ENCODE data around the gene HADHA. TPM values are rescaled to one million over a fixed set of nuclear protein-coding genes. Genes with fewer than 3 reads are reported as not detected.

HADHA gene
- total and polyA plus RNA-seq, 5 experiments from 2014 or later, result 98.9 to 147 (median 107) TPM

GRCh38 chr2:26203906-26204305 lies 40.5 kb downstream of the HADHA start:
- Mint-ChIP-seq H3K27ac (peak overlapping the region in 1 of 10 donors; percentile 28), H3K9me3 (no peaks in the 10 kb centered on the region), H3K27me3 (no peaks in the 10 kb centered on the region), H3K4me3 (no peak overlapping the region), H3K4me1 (no peaks in the 10 kb centered on the region), H3K36me3 (peaks cover 5 to 88% (median 15%) of the 10 kb centered on the region in 3 donors)
- DNase-seq (no peak), ATAC-seq (no peak)
- POLR2A ChIA-PET, result no interaction called here

- no peak overlapping the region for H3K4me3 Mint-ChIP-seq
- no peaks in the 10 kb centered on the region for H3K27me3 Mint-ChIP-seq
- H3K9me3 Mint-ChIP-seq, result no peaks in the 10 kb centered on the region
- H3K27ac Mint-ChIP-seq, result peak overlapping the region in 1 of 10 donors; percentile 66
- ATAC-seq (no peak), DNase-seq (no peak)
- H3K4me1 Mint-ChIP-seq, result no peaks in the 10 kb centered on the region
- POLR2A ChIA-PET, result no interaction called here
- peaks cover 5 to 85% (median 12%) of the 10 kb centered on the region in 3 donors for H3K36me3 Mint-ChIP-seq
Observed at GRCh38 chr2:26202981-26203490, 41.4 kb downstream of the HADHA start.

- ATAC-seq (no peak), DNase-seq (no peak)
- POLR2A ChIA-PET, result interaction anchor here (1.4 kb wide), 1 partner anchor 13 kb away, joined by 3 read pairs; no protein-coding TSS in a partner anchor
- no peaks in the 10 kb centered on the region for H3K9me3 Mint-ChIP-seq
- no peak overlapping the region for H3K4me3 Mint-ChIP-seq
- H3K27me3 Mint-ChIP-seq, result no peaks in the 10 kb centered on the region
- peak overlapping the region in 3 of 10 donors; percentile 15 to 82 (median 24) for H3K27ac Mint-ChIP-seq
- peaks cover 0 to 9% (median 1%) of the 10 kb centered on the region in 4 donors for H3K4me1 Mint-ChIP-seq
- peaks cover 5 to 94% (median 17%) of the 10 kb centered on the region in 3 donors for H3K36me3 Mint-ChIP-seq
Observed at GRCh38 chr2:26197516-26197915, 46.9 kb downstream of the HADHA start.

DNA sequence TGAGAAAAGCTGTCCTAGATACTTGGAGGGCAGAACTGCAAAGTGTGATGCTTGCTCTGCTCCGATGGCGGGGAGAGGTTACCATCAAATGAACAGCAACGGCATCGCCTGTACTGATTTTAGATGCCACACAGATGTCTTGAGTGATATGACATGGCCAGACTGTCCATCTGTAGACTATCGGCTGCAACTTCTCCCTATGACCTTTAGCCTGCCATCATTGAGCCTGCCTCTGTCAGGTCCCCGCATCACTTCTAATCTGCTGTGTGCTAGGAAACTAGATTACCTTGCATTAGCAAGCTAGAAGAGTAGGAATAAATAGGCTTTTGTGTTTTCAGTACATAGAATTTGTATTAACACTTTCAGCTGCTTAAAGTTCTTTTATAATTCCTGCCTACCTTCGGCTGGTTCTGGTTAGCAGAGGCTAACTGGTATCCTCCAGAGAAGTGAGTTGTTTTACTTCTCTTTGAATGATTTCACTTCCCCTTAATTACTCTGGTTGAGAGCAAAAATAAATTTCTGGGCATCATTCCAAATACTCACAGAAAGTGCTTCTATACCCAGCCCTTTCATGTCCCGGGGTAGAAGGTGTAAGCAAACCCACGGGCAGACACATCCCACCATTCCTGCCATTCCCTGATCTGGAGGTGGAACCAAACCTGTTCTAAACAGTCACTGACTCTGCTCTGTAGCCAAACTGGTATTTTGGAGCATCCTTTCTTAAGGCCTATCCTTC lies 47.6 kb downstream of the HADHA start:
- Mint-ChIP-seq H3K4me3 (no peak overlapping the region), H3K36me3 (peaks cover 5 to 94% (median 14%) of the 10 kb centered on the region in 3 donors), H3K9me3 (no peaks in the 10 kb centered on the region), H3K4me1 (peaks cover 0 to 9% (median 1%) of the 10 kb centered on the region in 4 donors), H3K27me3 (no peaks in the 10 kb centered on the region), H3K27ac (peak overlapping the region in 4 of 10 donors; percentile 15 to 82 (median 55))
- POLR2A ChIA-PET, result interaction anchor here (1.4 kb wide), 1 partner anchor 12 kb away, joined by 3 read pairs; no protein-coding TSS in a partner anchor
- DNase-seq (no peak), ATAC-seq (no peak)

- Mint-ChIP-seq H3K27me3 (no peaks in the 10 kb centered on the region), H3K4me3 (no peak overlapping the region), H3K9me3 (no peaks in the 10 kb centered on the region), H3K36me3 (peaks cover 0 to 94% (median 7%) of the 10 kb centered on the region in 3 donors), H3K4me1 (peaks cover 0 to 9% (median 1%) of the 10 kb centered on the region in 4 donors), H3K27ac (peak overlapping the region in 7 of 10 donors; percentile 19 to 79 (median 33))
- ATAC-seq, result no peak
- DNase-seq, result no peak
- POLR2A ChIA-PET, result interaction anchor here (1.0 kb wide), 1 partner anchor 11 kb away, joined by 4 read pairs; no protein-coding TSS in a partner anchor
Observed at GRCh38 chr2:26195040-26195984, 49.1 kb downstream of the HADHA start.

- no peak for DNase-seq
- ATAC-seq, result no peak
- H3K27ac Mint-ChIP-seq, result peak overlapping the region in 2 of 10 donors; percentile 22 to 85
- H3K4me1 Mint-ChIP-seq, result peaks cover 0 to 9% (median 3%) of the 10 kb centered on the region in 4 donors
- H3K9me3 Mint-ChIP-seq, result no peaks in the 10 kb centered on the region
- H3K27me3 Mint-ChIP-seq, result no peaks in the 10 kb centered on the region
- POLR2A ChIA-PET, result no interaction called here
- H3K36me3 Mint-ChIP-seq, result peaks cover 0 to 82% (median 5%) of the 10 kb centered on the region in 3 donors
- H3K4me3 Mint-ChIP-seq, result no peak overlapping the region
Observed at GRCh38 chr2:26193578-26194231, 50.7 kb downstream of the HADHA start.

DNA sequence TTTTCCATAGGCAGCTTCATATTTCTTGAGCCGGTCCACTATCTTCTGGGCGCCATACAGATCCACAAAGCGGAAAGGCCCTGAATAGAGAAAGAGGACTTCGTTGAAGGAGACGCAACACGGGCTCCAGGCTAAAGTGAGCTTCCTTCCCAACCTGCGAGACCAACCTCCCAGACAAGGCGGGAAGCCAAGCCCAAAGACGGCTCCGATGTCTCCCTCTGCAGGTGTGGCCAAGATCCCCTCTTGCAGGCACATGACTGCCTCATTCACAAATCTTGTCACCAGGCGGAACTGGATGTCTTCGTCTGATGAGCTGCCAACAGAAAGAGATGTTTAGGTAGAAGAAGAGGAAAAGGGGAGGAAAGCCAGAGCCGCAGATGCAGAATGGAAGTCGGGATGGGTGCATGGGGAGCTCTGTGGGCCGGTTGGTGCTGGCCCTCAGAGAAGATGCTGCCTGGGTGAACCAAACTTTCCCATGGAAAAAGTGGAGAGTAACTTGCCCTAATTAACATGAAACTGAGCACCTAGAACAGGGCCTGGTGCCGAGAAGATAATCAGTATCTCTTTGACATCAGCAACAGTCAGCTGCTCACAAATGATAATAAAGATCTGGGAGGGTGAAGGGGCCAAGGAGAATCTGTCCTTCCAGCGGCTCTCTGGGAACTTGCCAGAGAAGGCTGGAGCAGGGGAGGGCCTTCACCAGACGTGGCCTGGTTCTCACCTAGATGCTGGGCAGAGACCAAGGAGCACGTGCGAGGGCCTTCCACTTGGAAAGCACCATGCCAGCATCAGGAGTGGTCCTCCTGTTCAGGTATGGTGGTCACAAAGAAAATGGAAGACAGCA lies 52.9 kb downstream of the HADHA start:
- ATAC-seq (no peak), DNase-seq (no peak)
- POLR2A ChIA-PET, result no interaction called here
- Mint-ChIP-seq H3K4me3 (no peak overlapping the region), H3K4me1 (peaks cover under 1 to 8% (median 2%) of the 10 kb centered on the region in 4 donors), H3K27me3 (no peaks in the 10 kb centered on the region), H3K9me3 (no peaks in the 10 kb centered on the region), H3K27ac (peak overlapping the region in 3 of 10 donors; percentile 37 to 72 (median 40)), H3K36me3 (peaks cover 0 to 62% (median 0%) of the 10 kb centered on the region in 3 donors)

- Mint-ChIP-seq H3K27me3 (peaks cover 0 to 2% (median 0%) of the 10 kb centered on the region in 5 donors), H3K9me3 (no peaks in the 10 kb centered on the region), H3K4me3 (no peak overlapping the region), H3K36me3 (peaks cover 0 to 50% (median 0%) of the 10 kb centered on the region in 3 donors), H3K27ac (no peak overlapping the region), H3K4me1 (peaks cover 6 to 18% (median 9%) of the 10 kb centered on the region in 4 donors)
- DNase-seq (no peak), ATAC-seq (no peak)
- POLR2A ChIA-PET, result no interaction called here
Observed at GRCh38 chr2:26190369-26190768, 54.1 kb downstream of the HADHA start.

DNA sequence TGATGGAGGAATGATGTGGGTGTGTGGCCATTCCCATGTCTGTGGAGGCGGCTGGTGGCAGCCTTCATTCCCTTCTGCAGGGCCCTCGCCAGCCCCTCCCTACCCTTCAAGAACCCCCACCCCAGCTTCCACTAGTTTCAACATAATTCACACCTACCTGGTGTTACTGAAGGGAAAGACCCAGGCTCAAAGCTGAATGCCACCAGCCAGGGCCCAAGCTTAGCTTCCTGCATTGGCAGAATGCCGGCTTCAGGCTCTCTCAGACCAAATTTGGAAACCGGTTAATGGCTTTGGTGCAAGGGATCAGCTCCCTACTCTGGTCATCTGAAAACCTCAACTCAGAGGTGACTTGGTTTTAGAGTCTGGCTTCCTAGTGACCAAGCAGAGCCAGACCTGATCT lies 54.7 kb downstream of the HADHA start:
- Mint-ChIP-seq H3K9me3 (no peaks in the 10 kb centered on the region), H3K36me3 (peaks cover 0 to 44% (median 0%) of the 10 kb centered on the region in 3 donors), H3K4me3 (no peak overlapping the region), H3K27ac (peak overlapping the region in 1 of 10 donors; percentile 69), H3K27me3 (peaks cover 0 to 2% (median 0%) of the 10 kb centered on the region in 5 donors), H3K4me1 (peaks cover 6 to 20% (median 11%) of the 10 kb centered on the region in 4 donors)
- DNase-seq (no peak), ATAC-seq (no peak)
- POLR2A ChIA-PET, result no interaction called here

DNA sequence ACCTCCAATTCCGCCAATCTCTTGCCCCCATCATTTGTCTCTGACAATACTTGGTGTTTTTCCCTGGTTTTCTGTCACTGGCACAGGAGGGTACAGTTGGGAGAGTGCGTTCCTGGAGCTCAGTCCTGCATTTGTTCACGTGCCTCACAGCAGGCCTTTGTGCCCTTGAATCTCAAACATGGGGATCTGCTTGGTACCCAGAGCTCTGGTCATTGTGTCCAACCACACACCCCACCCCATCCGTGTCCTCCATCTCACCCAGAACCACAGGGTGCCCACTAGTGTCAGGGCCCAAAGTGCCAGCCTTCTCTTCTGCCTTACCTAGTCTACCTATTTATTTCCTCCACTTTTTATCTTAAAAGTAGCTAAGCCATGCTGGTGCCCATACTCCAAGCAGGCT lies 55.3 kb downstream of the HADHA start:
- no peak for DNase-seq
- H3K27ac Mint-ChIP-seq, result peak overlapping the region in 7 of 10 donors; percentile 5 to 83 (median 60)
- H3K4me3 Mint-ChIP-seq, result peak overlapping the region in 1 of 10 donors; percentile 15
- H3K27me3 Mint-ChIP-seq, result peaks cover 0 to 2% (median 0%) of the 10 kb centered on the region in 5 donors
- POLR2A ChIA-PET, result no interaction called here
- no peak for ATAC-seq
- no peaks in the 10 kb centered on the region for H3K9me3 Mint-ChIP-seq
- peaks cover 0 to 38% (median 0%) of the 10 kb centered on the region in 3 donors for H3K36me3 Mint-ChIP-seq
- H3K4me1 Mint-ChIP-seq, result peaks cover 6 to 20% (median 11%) of the 10 kb centered on the region in 4 donors

DNA sequence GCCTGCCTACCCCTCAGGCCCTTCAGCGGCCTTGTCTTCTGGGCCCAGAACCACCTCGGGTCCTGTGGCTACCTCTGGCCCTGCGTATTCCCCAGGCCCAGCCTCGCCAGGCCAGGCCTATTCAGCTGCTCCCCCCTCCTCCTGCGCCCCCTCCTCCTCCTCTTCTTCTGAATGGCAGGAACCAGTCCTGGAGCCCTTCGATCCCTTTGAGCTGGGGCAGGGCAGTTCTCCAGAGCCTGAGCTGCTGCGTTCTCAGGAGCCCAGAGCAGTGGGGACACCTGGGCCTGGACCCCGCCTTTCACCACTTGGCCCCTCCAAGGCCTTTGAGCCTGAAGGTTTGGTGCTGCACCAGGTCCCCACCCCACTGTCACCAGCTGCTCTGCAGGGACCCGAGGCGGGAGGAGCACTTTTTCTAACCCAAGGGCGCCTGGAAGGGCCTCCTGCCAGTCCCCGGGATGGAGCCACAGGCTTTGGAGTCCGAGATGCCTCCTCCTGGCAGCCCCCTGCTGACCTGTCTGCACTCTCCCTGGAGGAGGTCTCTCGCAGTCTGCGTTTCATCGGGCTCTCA lies 56.8 kb downstream of the HADHA start:
- H3K4me3 Mint-ChIP-seq, result peak overlapping the region in 3 of 10 donors; percentile 18 to 60 (median 26)

More for the DNA sequence above, 56.8 kb downstream of the HADHA start:
- H3K27ac Mint-ChIP-seq, result peak overlapping the region in 3 of 10 donors; percentile 25 to 59 (median 40)
- POLR2A ChIA-PET, result no interaction called here
- ATAC-seq (no peak), DNase-seq (no peak)
- peaks cover 6 to 27% (median 14%) of the 10 kb centered on the region in 4 donors for H3K4me1 Mint-ChIP-seq
- H3K9me3 Mint-ChIP-seq, result no peaks in the 10 kb centered on the region
- peaks cover 0 to 2% (median 0%) of the 10 kb centered on the region in 5 donors for H3K27me3 Mint-ChIP-seq
- H3K36me3 Mint-ChIP-seq, result peaks cover 0 to 23% (median 0%) of the 10 kb centered on the region in 3 donors

Measured in naive thymus-derived CD8-positive, alpha-beta T cell (primary cell).